Measurements from ENCODE around the gene RAB3GAP1.

RAB3GAP1 gene

DNA sequence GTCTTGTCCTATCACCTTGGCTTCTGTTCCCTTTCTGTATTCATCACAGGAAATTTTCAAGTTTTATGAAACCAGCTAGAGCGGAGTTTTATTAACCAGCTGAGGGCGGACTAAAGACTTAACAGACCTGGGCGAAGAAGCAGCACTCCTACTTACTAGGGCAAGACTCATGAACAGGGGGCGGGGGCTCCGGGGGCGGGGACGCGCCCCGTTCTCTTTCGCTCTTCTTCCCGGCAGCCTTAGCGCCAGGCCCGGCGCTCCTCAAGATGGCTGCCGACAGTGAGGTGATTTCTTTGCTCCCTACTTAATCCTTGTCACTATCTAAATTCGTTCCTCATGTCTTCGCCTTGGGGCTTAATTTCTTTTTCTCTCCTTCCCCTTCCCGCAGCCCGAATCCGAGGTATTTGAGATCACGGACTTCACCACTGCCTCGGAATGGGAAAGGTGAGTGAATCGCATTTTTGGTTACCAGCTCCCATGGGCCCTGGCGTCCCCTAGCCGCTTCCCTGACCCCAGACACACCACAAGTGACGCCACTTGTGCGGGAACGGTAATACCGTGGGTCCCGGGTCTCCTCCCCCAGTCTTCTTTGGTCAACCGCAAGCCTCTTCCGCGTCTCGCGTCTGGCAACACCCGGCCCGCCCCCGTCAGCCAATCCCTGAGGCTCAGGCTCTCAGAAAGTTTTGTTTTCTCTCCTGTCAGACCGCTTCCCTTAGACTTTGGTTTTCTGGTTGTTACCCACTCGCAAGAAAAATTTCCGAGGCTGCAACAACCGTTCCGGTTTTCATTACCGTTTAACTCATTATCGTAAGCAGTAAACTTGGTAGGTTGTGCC, at the start of gene RAB3GAP1:
Gene RAB3GAP1 (plus strand): TSS at position 251 of the 835 bp plus-strand sequence. CDS start 16 bp downstream, at position 267.
- Histone ChIP-seq H3K27ac (ENCODE audit: low read depth, low read length, poor library complexity, severe bottlenecking) (peak within 1 kb of the TSS; percentile 88), H3K9me2 (ENCODE audit: low read depth, low read length) (no peaks in the 10 kb centered on the region), H2AFZ (ENCODE audit: low read length) (peak within 1 kb of the TSS; percentile 97), H3K4me3 (ENCODE audit: low read depth, low read length, poor library complexity, severe bottlenecking) (peak within 1 kb of the TSS; percentile 87), H3F3A (ENCODE audit: insufficient read depth, low read length) (no peaks in the 10 kb centered on the region), H3K9ac (ENCODE audit: low read length) (peak within 1 kb of the TSS; percentile 94), H3K4me1 (ENCODE audit: insufficient read depth, low read length, severe bottlenecking) (peaks cover 31% of the 10 kb centered on the region), H3K27me3 (ENCODE audit: insufficient read depth, low read length) (no peaks in the 10 kb centered on the region), H3K9me3 (ENCODE audit: low read length) (no peaks in the 10 kb centered on the region), H3K79me2 (ENCODE audit: insufficient read depth, low read length) (peaks cover 47% of the 10 kb centered on the region), H3K4me2 (ENCODE audit: low read length) (peak within 1 kb of the TSS; percentile 98), H4K20me1 (ENCODE audit: insufficient read depth, low read length) (no peaks in the 10 kb centered on the region), H3K36me3 (ENCODE audit: insufficient read depth, low read length) (peaks cover 15% of the 10 kb centered on the region)
- no peak for TF ChIP-seq EZH2 (IDR thresholded peaks at IDR 0.05; ENCODE audit: borderline replicate concordance, low read length)
- TF ChIP-seq, protein P1, sequence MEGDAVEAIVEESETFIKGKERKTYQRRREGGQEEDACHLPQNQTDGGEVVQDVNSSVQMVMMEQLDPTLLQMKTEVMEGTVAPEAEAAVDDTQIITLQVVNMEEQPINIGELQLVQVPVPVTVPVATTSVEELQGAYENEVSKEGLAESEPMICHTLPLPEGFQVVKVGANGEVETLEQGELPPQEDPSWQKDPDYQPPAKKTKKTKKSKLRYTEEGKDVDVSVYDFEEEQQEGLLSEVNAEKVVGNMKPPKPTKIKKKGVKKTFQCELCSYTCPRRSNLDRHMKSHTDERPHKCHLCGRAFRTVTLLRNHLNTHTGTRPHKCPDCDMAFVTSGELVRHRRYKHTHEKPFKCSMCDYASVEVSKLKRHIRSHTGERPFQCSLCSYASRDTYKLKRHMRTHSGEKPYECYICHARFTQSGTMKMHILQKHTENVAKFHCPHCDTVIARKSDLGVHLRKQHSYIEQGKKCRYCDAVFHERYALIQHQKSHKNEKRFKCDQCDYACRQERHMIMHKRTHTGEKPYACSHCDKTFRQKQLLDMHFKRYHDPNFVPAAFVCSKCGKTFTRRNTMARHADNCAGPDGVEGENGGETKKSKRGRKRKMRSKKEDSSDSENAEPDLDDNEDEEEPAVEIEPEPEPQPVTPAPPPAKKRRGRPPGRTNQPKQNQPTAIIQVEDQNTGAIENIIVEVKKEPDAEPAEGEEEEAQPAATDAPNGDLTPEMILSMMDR (IDR thresholded peaks at IDR 0.05; ENCODE audit: low read length) = no peak; the same call in 1 of the 2 replicates

DNA sequence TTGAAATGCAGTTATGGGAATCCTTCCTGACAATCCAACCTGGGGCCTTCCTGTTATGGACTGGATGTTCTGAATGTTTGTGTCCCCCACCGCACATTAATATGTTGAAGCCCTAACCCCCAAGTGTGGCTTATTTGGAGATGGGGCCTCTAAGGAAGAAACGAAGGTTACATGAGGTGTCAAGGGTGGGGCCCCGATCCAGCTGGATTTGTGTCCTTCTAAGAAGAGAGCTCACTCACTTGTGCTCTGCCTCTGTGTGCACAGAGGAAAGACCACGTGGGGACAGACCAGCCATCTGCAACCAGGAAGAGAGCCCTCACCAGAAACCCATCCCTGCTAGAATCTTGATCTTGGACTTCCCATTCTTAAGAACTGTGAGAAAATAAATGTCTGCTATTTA, 49.3 kb upstream of the RAB3GAP1 start:
- Histone ChIP-seq H2AFZ (ENCODE audit: low read length) (no peak overlapping the region), H3K27ac (ENCODE audit: low read depth, low read length, poor library complexity, severe bottlenecking) (no peak overlapping the region), H3F3A (ENCODE audit: insufficient read depth, low read length) (no peaks in the 10 kb centered on the region), H3K9me2 (ENCODE audit: low read depth, low read length) (no peaks in the 10 kb centered on the region), H3K79me2 (ENCODE audit: insufficient read depth, low read length) (no peaks in the 10 kb centered on the region), H3K27me3 (ENCODE audit: insufficient read depth, low read length) (no peaks in the 10 kb centered on the region), H3K4me2 (ENCODE audit: low read length) (no peak overlapping the region), H3K4me1 (ENCODE audit: insufficient read depth, low read length, severe bottlenecking) (peaks cover 4% of the 10 kb centered on the region), H3K36me3 (ENCODE audit: insufficient read depth, low read length) (no peaks in the 10 kb centered on the region), H3K9me3 (ENCODE audit: low read length) (no peaks in the 10 kb centered on the region), H3K4me3 (ENCODE audit: low read depth, low read length, poor library complexity, severe bottlenecking) (no peak overlapping the region), H4K20me1 (ENCODE audit: insufficient read depth, low read length) (no peaks in the 10 kb centered on the region), H3K9ac (ENCODE audit: low read length) (no peak overlapping the region)
- TF ChIP-seq, protein P1 (IDR thresholded peaks at IDR 0.05; ENCODE audit: low read length) = no peak
- no peak for TF ChIP-seq EZH2 (IDR thresholded peaks at IDR 0.05; ENCODE audit: borderline replicate concordance, low read length)

DNA sequence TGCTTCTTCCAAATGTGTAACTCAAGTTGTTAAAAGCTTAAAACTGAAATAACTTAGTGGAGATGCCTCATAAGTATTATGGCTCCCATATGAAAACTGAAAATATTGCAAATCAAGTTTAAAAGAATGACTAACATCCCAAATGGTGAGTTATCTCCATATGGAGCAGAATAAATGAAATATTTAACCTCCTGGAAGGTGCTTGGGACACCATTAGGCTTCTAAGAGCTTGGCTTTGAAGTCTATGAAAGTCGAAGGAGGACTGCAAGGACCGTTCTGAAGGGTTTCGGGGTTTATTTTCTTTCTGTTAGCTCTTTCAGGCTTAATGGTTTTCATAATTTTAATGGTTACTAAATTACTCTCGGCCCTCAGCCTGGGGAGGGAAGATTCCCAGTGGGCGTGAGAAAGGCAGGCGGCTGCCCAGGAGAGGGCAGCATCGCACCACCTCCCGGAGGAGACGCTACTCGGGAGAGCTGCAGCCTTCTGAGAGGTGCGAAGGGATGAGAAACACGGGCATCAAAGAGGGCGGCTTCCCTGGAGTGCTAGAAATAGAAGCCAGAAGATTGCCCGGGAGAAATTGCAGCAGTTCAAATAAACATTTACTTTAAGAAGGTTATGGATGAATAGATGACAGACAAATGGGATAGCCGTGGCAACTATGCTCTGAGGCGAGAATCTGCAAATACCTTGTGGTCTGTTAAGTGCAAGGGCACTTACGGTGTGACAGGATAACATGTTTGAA, 47.9 kb upstream of the RAB3GAP1 start:
- no peaks in the 10 kb centered on the region for H3K27me3 ChIP-seq (ENCODE audit: insufficient read depth, low read length)
- TF ChIP-seq, protein P1 (IDR thresholded peaks at IDR 0.05; ENCODE audit: low read length) = peak; percentile 93
- no peak for TF ChIP-seq EZH2 (IDR thresholded peaks at IDR 0.05; ENCODE audit: borderline replicate concordance, low read length)
- no peaks in the 10 kb centered on the region for H3K36me3 ChIP-seq (ENCODE audit: insufficient read depth, low read length)
- no peaks in the 10 kb centered on the region for H4K20me1 ChIP-seq (ENCODE audit: insufficient read depth, low read length)
- H3K9me2 ChIP-seq (ENCODE audit: low read depth, low read length) = no peaks in the 10 kb centered on the region
- H2AFZ ChIP-seq (ENCODE audit: low read length) = no peak overlapping the region
- H3K4me2 ChIP-seq (ENCODE audit: low read length) = no peak overlapping the region
- H3K79me2 ChIP-seq (ENCODE audit: insufficient read depth, low read length) = no peaks in the 10 kb centered on the region
- H3K9ac ChIP-seq (ENCODE audit: low read length) = no peak overlapping the region
- no peaks in the 10 kb centered on the region for H3K9me3 ChIP-seq (ENCODE audit: low read length)
- no peaks in the 10 kb centered on the region for H3F3A ChIP-seq (ENCODE audit: insufficient read depth, low read length)
- H3K4me3 ChIP-seq (ENCODE audit: low read depth, low read length, poor library complexity, severe bottlenecking) = no peak overlapping the region
- H3K4me1 ChIP-seq (ENCODE audit: insufficient read depth, low read length, severe bottlenecking) = peaks cover 4% of the 10 kb centered on the region
- no peak overlapping the region for H3K27ac ChIP-seq (ENCODE audit: low read depth, low read length, poor library complexity, severe bottlenecking)

All from OCI-LY1 (cell line).